Measurements from ENCODE around the gene TMEM106C. TPM values are rescaled to one million over a fixed set of nuclear protein-coding genes. Genes with fewer than 3 reads are reported as not detected.

The TMEM106C gene
- polyA plus RNA-seq, 1 donor = 218 TPM

DNA sequence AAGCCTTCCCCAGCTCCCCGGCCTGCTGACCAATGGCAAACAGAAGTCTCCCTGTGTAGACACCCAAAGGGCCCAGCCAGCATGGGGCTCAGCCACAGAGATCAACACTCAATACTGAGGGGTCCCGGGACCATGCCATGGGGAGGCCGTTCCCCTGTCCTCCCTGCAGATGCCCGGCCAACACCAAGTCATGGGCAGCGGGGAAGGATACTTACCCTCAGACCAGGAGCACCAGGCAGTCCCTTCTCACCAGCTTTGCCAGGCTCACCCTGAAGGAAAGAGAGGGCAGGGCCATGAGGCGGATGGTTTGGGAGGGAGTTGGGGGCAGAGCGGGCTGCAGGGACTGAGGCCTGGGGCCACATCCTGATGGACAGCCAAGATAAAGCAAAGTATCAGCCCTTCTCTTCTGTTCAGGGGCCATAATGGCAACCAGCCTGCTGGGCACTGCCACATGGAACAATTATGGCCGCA, 21.0 kb downstream of the TMEM106C start:
- Histone ChIP-seq H3K36me3 (ENCODE audit: control insufficient read depth, insufficient read depth, low read length) (no peaks in the 10 kb centered on the region), H3K27me3 (ENCODE audit: control insufficient read depth, insufficient read depth, low read length) (no peaks in the 10 kb centered on the region), H3K9me3 (ENCODE audit: control insufficient read depth, low read depth, low read length) (no peaks in the 10 kb centered on the region), H3K4me1 (ENCODE audit: control insufficient read depth, insufficient read depth, low read length) (peaks cover 29% of the 10 kb centered on the region), H3K27ac (ENCODE audit: low read length) (no peak overlapping the region), H3K4me3 (ENCODE audit: low read length) (no peak overlapping the region)
- WGBS (ENCODE audit: insufficient coverage, low lambda C conversion rate) = no CpG with 5 or more reads among the region's 8 CpGs
- DNase-seq = no peak

- WGBS (ENCODE audit: insufficient coverage, low lambda C conversion rate) = no CpG with 5 or more reads among the region's 16 CpGs
Observed at GRCh38 chr12:47985596-47986290, 22.3 kb downstream of the TMEM106C start.

GRCh38 chr12:47986291-47986660, 22.9 kb downstream of the TMEM106C start:
- WGBS (ENCODE audit: insufficient coverage, low lambda C conversion rate) = no CpG with 5 or more reads among the region's 8 CpGs
- H3K27me3 ChIP-seq (ENCODE audit: control insufficient read depth, insufficient read depth, low read length) = no peaks in the 10 kb centered on the region
- DNase-seq = no peak
- H3K4me3 ChIP-seq (ENCODE audit: low read length) = no peak overlapping the region
- no peaks in the 10 kb centered on the region for H3K36me3 ChIP-seq (ENCODE audit: control insufficient read depth, insufficient read depth, low read length)
- H3K9me3 ChIP-seq (ENCODE audit: control insufficient read depth, low read depth, low read length) = no peaks in the 10 kb centered on the region
- peaks cover 15% of the 10 kb centered on the region for H3K4me1 ChIP-seq (ENCODE audit: control insufficient read depth, insufficient read depth, low read length)
- no peak overlapping the region for H3K27ac ChIP-seq (ENCODE audit: low read length)

More at GRCh38 chr12:47985596-47986290, 22.3 kb downstream of the TMEM106C start:
- no peak for DNase-seq
- Histone ChIP-seq H3K36me3 (ENCODE audit: control insufficient read depth, insufficient read depth, low read length) (no peaks in the 10 kb centered on the region), H3K4me3 (ENCODE audit: low read length) (no peak overlapping the region), H3K4me1 (ENCODE audit: control insufficient read depth, insufficient read depth, low read length) (peaks cover 20% of the 10 kb centered on the region), H3K9me3 (ENCODE audit: control insufficient read depth, low read depth, low read length) (no peaks in the 10 kb centered on the region), H3K27ac (ENCODE audit: low read length) (no peak overlapping the region), H3K27me3 (ENCODE audit: control insufficient read depth, insufficient read depth, low read length) (no peaks in the 10 kb centered on the region)

- no peaks in the 10 kb centered on the region for H3K9me3 ChIP-seq (ENCODE audit: control insufficient read depth, low read depth, low read length)
- H3K4me1 ChIP-seq (ENCODE audit: control insufficient read depth, insufficient read depth, low read length) = peaks cover 9% of the 10 kb centered on the region
- no peak for DNase-seq
- WGBS (ENCODE audit: insufficient coverage, low lambda C conversion rate) = no CpG with 5 or more reads among the region's 5 CpGs
- H3K27ac ChIP-seq (ENCODE audit: low read length) = no peak overlapping the region
- H3K4me3 ChIP-seq (ENCODE audit: low read length) = no peak overlapping the region
- no peaks in the 10 kb centered on the region for H3K27me3 ChIP-seq (ENCODE audit: control insufficient read depth, insufficient read depth, low read length)
- no peaks in the 10 kb centered on the region for H3K36me3 ChIP-seq (ENCODE audit: control insufficient read depth, insufficient read depth, low read length)
Observed at GRCh38 chr12:47986832-47987231, 23.4 kb downstream of the TMEM106C start.

DNA sequence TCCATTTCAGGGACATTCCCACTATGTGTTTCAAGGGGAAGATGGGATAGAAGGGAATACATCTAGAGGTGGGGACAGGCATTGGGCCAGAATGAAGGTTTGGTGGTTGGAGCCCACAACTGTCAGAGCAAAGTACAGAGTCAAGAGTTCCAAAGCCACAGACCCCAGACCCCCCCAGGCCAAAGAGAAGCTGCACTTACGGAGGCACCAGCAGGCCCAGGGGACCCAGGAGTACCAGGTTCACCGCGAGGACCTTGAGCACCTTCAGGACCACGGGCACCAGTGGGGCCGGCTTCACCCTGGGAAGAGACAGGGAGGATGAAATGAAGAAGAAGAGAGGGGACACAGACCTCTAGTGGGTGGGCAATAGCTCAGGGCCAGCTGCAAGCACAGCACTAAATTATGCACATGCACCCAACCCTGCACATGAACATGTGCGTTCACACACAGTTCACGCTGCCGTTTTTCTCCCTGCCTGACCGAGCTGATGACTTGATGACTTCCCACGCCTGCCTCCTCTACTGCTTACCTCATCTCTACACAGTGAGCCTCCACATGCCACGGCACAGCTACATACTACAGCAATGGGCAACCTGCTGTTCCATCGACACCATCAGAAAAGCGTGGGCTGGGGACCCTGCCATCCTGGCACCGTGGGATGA, 24.1 kb downstream of the TMEM106C start:
- Histone ChIP-seq H3K4me3 (ENCODE audit: low read length) (no peak overlapping the region), H3K27ac (ENCODE audit: low read length) (no peak overlapping the region), H3K4me1 (ENCODE audit: control insufficient read depth, insufficient read depth, low read length) (peaks cover 3% of the 10 kb centered on the region), H3K9me3 (ENCODE audit: control insufficient read depth, low read depth, low read length) (no peaks in the 10 kb centered on the region), H3K27me3 (ENCODE audit: control insufficient read depth, insufficient read depth, low read length) (no peaks in the 10 kb centered on the region), H3K36me3 (ENCODE audit: control insufficient read depth, insufficient read depth, low read length) (no peaks in the 10 kb centered on the region)
- no CpG with 5 or more reads among the region's 14 CpGs for WGBS (ENCODE audit: insufficient coverage, low lambda C conversion rate)
- no peak for DNase-seq

- Histone ChIP-seq H3K27ac (ENCODE audit: low read length) (no peak overlapping the region), H3K9me3 (ENCODE audit: control insufficient read depth, low read depth, low read length) (no peaks in the 10 kb centered on the region), H3K27me3 (ENCODE audit: control insufficient read depth, insufficient read depth, low read length) (no peaks in the 10 kb centered on the region), H3K4me1 (ENCODE audit: control insufficient read depth, insufficient read depth, low read length) (no peaks in the 10 kb centered on the region), H3K36me3 (ENCODE audit: control insufficient read depth, insufficient read depth, low read length) (no peaks in the 10 kb centered on the region), H3K4me3 (ENCODE audit: low read length) (no peak overlapping the region)
- WGBS (ENCODE audit: insufficient coverage, low lambda C conversion rate) = no CpG with 5 or more reads among the region's 15 CpGs
- no peak for DNase-seq
Observed at GRCh38 chr12:47988073-47989022, 25.0 kb downstream of the TMEM106C start.

- no peak overlapping the region for H3K4me3 ChIP-seq (ENCODE audit: low read length)
- H3K27me3 ChIP-seq (ENCODE audit: control insufficient read depth, insufficient read depth, low read length) = no peaks in the 10 kb centered on the region
- no peaks in the 10 kb centered on the region for H3K4me1 ChIP-seq (ENCODE audit: control insufficient read depth, insufficient read depth, low read length)
- no peak overlapping the region for H3K27ac ChIP-seq (ENCODE audit: low read length)
- no peaks in the 10 kb centered on the region for H3K9me3 ChIP-seq (ENCODE audit: control insufficient read depth, low read depth, low read length)
- whole genome bisulfite sequencing (ENCODE audit: insufficient coverage, low lambda C conversion rate) = no CpG with 5 or more reads among the region's 8 CpGs
- no peaks in the 10 kb centered on the region for H3K36me3 ChIP-seq (ENCODE audit: control insufficient read depth, insufficient read depth, low read length)
- DNase-seq = no peak
Observed at GRCh38 chr12:47989023-47989417, 25.6 kb downstream of the TMEM106C start.

DNA sequence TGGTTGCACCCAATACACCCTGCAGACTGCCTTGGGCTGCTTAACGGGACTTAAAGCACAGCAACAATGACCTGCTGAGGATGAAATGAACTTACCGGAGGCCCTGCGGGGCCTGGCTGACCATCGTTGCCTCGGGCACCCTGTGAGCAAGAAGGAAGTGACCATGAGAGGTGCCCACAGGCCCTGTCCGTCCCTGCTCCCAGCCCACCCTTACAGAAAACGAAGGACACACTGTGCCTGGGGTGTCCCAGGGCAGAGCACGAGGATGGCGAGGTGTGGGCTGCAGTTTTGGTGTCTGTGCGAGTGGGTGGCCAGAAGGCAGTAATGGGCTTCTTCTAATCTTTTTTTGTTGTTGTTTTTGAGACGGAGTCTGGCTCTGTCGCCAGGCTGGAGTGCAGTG, 26.3 kb downstream of the TMEM106C start:
- Histone ChIP-seq H3K4me1 (ENCODE audit: control insufficient read depth, insufficient read depth, low read length) (no peaks in the 10 kb centered on the region), H3K27me3 (ENCODE audit: control insufficient read depth, insufficient read depth, low read length) (no peaks in the 10 kb centered on the region), H3K27ac (ENCODE audit: low read length) (no peak overlapping the region), H3K36me3 (ENCODE audit: control insufficient read depth, insufficient read depth, low read length) (no peaks in the 10 kb centered on the region), H3K4me3 (ENCODE audit: low read length) (no peak overlapping the region), H3K9me3 (ENCODE audit: control insufficient read depth, low read depth, low read length) (no peaks in the 10 kb centered on the region)
- no CpG with 5 or more reads among the region's 12 CpGs for WGBS (ENCODE audit: insufficient coverage, low lambda C conversion rate)
- no peak for DNase-seq

DNA sequence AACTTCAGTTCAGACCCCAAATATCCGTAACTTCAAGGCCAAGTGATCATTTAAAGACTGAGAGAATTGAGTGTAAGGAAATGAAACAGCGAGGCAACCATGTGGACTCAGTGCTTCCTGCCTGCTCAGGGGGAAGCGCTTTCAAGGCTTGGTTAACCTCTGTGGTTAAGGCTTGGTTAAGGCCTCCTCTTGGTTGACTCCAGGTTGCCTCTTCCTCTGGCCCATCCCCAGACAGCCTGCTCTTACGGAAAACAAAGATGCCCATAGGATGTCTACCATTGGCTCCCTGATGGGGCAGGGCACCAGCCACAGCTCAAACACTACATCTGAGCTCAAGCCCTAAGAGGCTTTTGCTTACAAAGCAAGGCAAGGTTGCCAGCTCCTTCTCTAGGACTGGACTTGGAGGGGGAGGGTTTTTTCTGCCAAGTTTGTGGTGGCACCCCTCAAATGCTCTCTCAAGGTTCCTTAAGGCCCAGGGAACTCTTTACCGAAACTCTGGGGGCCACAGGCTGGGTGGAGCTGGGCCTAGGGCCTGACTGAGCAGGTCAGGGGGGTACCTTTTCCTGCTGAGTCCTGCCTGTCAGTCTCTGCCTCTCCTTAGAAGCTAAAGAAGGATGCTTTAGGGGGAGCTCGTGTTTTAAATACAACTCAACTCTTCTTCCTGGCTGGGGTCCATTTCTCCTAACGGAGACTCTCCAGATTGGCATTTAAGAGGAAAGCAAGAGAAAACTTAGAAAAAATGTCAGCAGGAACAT, 27.1 kb downstream of the TMEM106C start:
- Histone ChIP-seq H3K27me3 (ENCODE audit: control insufficient read depth, insufficient read depth, low read length) (no peaks in the 10 kb centered on the region), H3K36me3 (ENCODE audit: control insufficient read depth, insufficient read depth, low read length) (no peaks in the 10 kb centered on the region), H3K4me3 (ENCODE audit: low read length) (no peak overlapping the region), H3K27ac (ENCODE audit: low read length) (no peak overlapping the region), H3K9me3 (ENCODE audit: control insufficient read depth, low read depth, low read length) (no peaks in the 10 kb centered on the region), H3K4me1 (ENCODE audit: control insufficient read depth, insufficient read depth, low read length) (no peaks in the 10 kb centered on the region)
- 80% methylated on average over 1 of the region's 7 CpGs for WGBS (ENCODE audit: insufficient coverage, low lambda C conversion rate)
- no peak for DNase-seq

Measured in large intestine (tissue), 3 donors.